ENCODE results near the gene PMF1. TPM values are rescaled to one million over a fixed set of nuclear protein-coding genes. Genes with fewer than 3 reads are reported as not detected.

Gene PMF1
- total and polyA plus RNA-seq, 2 of the 13 experiments (the other 11 are each of a cell fraction or from before 2014, with no cell fraction given), result 72.5 to 89.0 TPM

DNA sequence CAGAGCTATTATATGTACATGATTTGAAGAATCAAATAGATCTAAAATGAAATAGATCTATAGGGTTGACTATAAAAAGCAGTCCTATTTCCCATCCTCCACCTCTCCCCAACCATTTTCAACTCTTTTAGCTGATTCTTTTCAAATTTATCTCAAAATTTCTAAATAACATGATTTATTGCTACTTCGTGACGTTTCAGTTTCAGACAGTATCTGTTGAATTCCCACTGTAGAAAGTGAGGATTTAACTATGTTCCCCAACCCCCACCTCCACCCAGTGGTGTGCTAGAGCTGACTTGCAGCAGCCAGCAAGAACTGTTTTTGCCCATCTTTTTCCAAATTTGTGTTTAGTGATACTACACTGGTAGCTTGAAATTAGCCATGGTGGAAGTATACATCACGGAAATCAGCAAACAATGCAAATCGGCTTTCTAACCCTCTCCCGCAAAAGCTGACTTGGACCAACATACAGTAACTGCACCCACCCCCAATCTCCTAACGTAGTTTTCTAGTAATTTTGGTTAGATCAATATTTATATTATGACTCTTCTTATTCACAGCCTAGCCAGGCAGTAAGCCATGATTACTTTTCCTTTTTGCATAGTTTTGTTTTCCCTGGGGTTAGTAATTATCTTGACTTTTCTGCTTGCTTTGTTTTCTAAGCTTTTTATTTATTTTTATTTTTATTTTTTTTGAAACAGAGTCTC lies 48.5 kb upstream of the PMF1 start:
- Histone ChIP-seq H3K9me3 (ENCODE audit: low read length) (no peaks in the 10 kb centered on the region), H2AFZ (ENCODE audit: low read length) (no peak overlapping the region), H3K4me1 (ENCODE audit: insufficient read depth, low read length) (peaks cover 31% of the 10 kb centered on the region), H3K27me3 (ENCODE audit: control insufficient read depth in 1 of 2, insufficient read depth in 2 of 2, low read length in 2 of 2) (no peaks in the 10 kb centered on the region; a peak in 1 of 5 replicates), H3K4me2 (ENCODE audit: low read depth, low read length) (no peak overlapping the region), H3K79me2 (ENCODE audit: insufficient read depth, low read length) (no peaks in the 10 kb centered on the region), H3K36me3 (replicated peaks in 1 of 2; ENCODE audit: control insufficient read depth in 1 of 2, insufficient read depth in 2 of 2, low read length in 2 of 2) (no peaks in the 10 kb centered on the region), H3K4me3 (replicated peaks in 1 of 3; ENCODE audit: insufficient read depth in 1 of 3, low read depth in 2 of 3, low read length in 3 of 3) (no peak overlapping the region), H3K9ac (ENCODE audit: insufficient read depth, low read depth, low read length) (no peak overlapping the region), H3K27ac (ENCODE audit: extremely low read length, insufficient read depth, low read length) (no peak overlapping the region), H4K20me1 (ENCODE audit: insufficient read depth, low read length) (no peaks in the 10 kb centered on the region)
- BruUV-seq (replicated peaks), result no TSS peak
- TF ChIP-seq ETV5 (CRISPR knock-in tag; IDR thresholded peaks at IDR 0.05; ENCODE audit: borderline replicate concordance) (no peak), ISX (CRISPR knock-in tag; conservative IDR thresholded peaks at IDR 0.05) (no peak), ELK4 (CRISPR knock-in tag; IDR thresholded peaks at IDR 0.05; ENCODE audit: borderline replicate concordance) (no peak), MNT (IDR thresholded peaks at IDR 0.05) (no peak), CERS6 (CRISPR knock-in tag; IDR thresholded peaks at IDR 0.05) (no peak), PHF20 (CRISPR knock-in tag; IDR thresholded peaks at IDR 0.05) (no peak), RFXAP (CRISPR knock-in tag; IDR thresholded peaks at IDR 0.05; ENCODE audit: borderline replicate concordance) (no peak), ZNF720 (CRISPR knock-in tag; IDR thresholded peaks at IDR 0.05) (no peak), ZNF781 (CRISPR knock-in tag; IDR thresholded peaks at IDR 0.05; ENCODE audit: borderline replicate concordance, not compliant biosample characterization) (no peak), SKI (IDR thresholded peaks at IDR 0.05; ENCODE audit: partially characterized antibody) (no peak), HMGA1 (CRISPR knock-in tag; conservative IDR thresholded peaks at IDR 0.05) (no peak), MAF1 (CRISPR knock-in tag; IDR thresholded peaks at IDR 0.05; ENCODE audit: borderline replicate concordance) (no peak), PRPF4 (IDR thresholded peaks at IDR 0.05; ENCODE audit: low read depth, low read length, poor library complexity, severe bottlenecking) (no peak), TEAD3 (CRISPR knock-in tag; optimal IDR thresholded peaks at IDR 0.05; ENCODE audit: borderline replicate concordance) (no peak), ZNF205 (CRISPR knock-in tag; IDR thresholded peaks at IDR 0.05) (no peak)
- POLR2A ChIA-PET, result interaction anchor here (0.6 kb wide), 1 partner anchor 8 kb away, joined by 3 read pairs; no protein-coding TSS in a partner anchor
- ATAC-seq, result no peak
- WGBS (ENCODE audit: low lambda C conversion rate), result 67% methylated on average over 6 of the region's 6 CpGs
- intact Hi-C loops (cut with micrococcal nuclease; ENCODE audit: unreplicated experiment) (no loop called here), in situ Hi-C loops (cut with HindIII; ENCODE audit: extremely low pct_ligation_motif_present, low pct_unique_long_range_greater_than_20kb) (no loop called here)
- no peak for DNase-seq (ENCODE audit: low spot score)
- CTCF ChIA-PET (ENCODE audit: low intra/inter-chr PET ratio, low total read pairs), result no interaction called here
- FAIRE-seq, result no peak

Data from HepG2 (cell line).